ENCODE results near the gene TSSC4.

- TF ChIP-seq, protein P1, sequence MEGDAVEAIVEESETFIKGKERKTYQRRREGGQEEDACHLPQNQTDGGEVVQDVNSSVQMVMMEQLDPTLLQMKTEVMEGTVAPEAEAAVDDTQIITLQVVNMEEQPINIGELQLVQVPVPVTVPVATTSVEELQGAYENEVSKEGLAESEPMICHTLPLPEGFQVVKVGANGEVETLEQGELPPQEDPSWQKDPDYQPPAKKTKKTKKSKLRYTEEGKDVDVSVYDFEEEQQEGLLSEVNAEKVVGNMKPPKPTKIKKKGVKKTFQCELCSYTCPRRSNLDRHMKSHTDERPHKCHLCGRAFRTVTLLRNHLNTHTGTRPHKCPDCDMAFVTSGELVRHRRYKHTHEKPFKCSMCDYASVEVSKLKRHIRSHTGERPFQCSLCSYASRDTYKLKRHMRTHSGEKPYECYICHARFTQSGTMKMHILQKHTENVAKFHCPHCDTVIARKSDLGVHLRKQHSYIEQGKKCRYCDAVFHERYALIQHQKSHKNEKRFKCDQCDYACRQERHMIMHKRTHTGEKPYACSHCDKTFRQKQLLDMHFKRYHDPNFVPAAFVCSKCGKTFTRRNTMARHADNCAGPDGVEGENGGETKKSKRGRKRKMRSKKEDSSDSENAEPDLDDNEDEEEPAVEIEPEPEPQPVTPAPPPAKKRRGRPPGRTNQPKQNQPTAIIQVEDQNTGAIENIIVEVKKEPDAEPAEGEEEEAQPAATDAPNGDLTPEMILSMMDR (IDR thresholded peaks at IDR 0.05; ENCODE audit: low read depth, low read length) = no peak
- TF ChIP-seq EZH2phosphoT487 (IDR thresholded peaks at IDR 0.05; ENCODE audit: low read depth) = no peak
Measured at GRCh38 chr11:2381494-2382128, 18.9 kb upstream of the TSSC4 start.
